Spinal cord (tissue), 10 donors: ENCODE results near the gene VPS54. TPM values are rescaled to one million over a fixed set of nuclear protein-coding genes. Genes with fewer than 3 reads are reported as not detected.
A peak's percentile ranks its signal among the peaks of the same experiment; 100 is the strongest.
"Not testable (repeated sequence)": the region's sequence is repeated elsewhere in the genome, so short reads cannot be mapped to it uniquely, and the experiment has no call there.

Source experiments
- DNase-seq, 6 donors: peaks; one replicate each; pipeline versions ENCODE4 v3.0.0 to v3.0.0-alpha.2; 2013 to 2015; ENCODE audit warnings: low spot score in 6 of 6, low read depth in 4 of 6
- H3K27ac ChIP-seq: one replicate; pipeline ENCODE4 v1.5.1; 2013; ENCODE audit warnings: low read depth, low read length, control low read depth
- H3K27me3 ChIP-seq: one replicate; pipeline ENCODE4 v1.6.1; 2013; ENCODE audit warnings: low read length; ENCODE audit not compliant: control insufficient read depth, insufficient read depth
- H3K36me3 ChIP-seq: one replicate; pipeline ENCODE4 v1.6.1; 2013; ENCODE audit warnings: low read length; ENCODE audit not compliant: control insufficient read depth, insufficient read depth
- H3K4me1 ChIP-seq: one replicate; pipeline ENCODE4 v1.6.1; 2013; ENCODE audit warnings: low read length; ENCODE audit not compliant: control insufficient read depth, insufficient read depth
- H3K4me3 ChIP-seq: one replicate; pipeline ENCODE4 v1.5.1; 2013; ENCODE audit warnings: low read depth, low read length, control low read depth
- H3K9me3 ChIP-seq: one replicate; pipeline ENCODE4 v1.6.1; 2013; ENCODE audit warnings: low read length; ENCODE audit not compliant: control insufficient read depth, insufficient read depth
- WGBS: methylation state at CpG from one replicate; pipeline ENCODE4 v1.1.5; 2013; ENCODE audit warnings: missing lambda C conversion rate; ENCODE audit not compliant: insufficient coverage; 5-methylcytosine and 5-hydroxymethylcytosine counted together
- polyA plus RNA-seq, 2 donors: library from polyadenylated mRNA; unstranded; fragments of 120-200 nt; gene quantifications; one replicate each; pipeline ENCODE4 v1.2.1, GENCODE V29; 2013; ENCODE audit not compliant: insufficient read length in 2 of 2
- total RNA-seq, 2 donors: library from RNA; depleted of rRNA in 1 of 2; stranded (reverse); fragments of 120-200 nt in 1 of 2; fragments of >200 nt in 1 of 2; gene quantifications; one replicate each; pipeline versions ENCODE4 v1.2.3 to v1.2.4, GENCODE V29; 2013 to 2014
- donor health status: healthy.

Gene VPS54
- total and polyA plus RNA-seq, 4 donors = 25.5 to 42.8 (median 30.1) TPM

GRCh38 chr2:63850204-63850571 lies 169.0 kb downstream of the VPS54 start:
- DNase-seq = no peak
- H3K27ac ChIP-seq = no peak overlapping the region
- H3K27me3 ChIP-seq = no peaks in the 10 kb centered on the region
- H3K4me1 ChIP-seq = peaks cover 2% of the 10 kb centered on the region
- no peaks in the 10 kb centered on the region for H3K9me3 ChIP-seq
- no peaks in the 10 kb centered on the region for H3K36me3 ChIP-seq
- no peak overlapping the region for H3K4me3 ChIP-seq
- WGBS = no CpG with 5 or more reads among the region's 1 CpG

- H3K27me3 ChIP-seq = no peaks in the 10 kb centered on the region
- no peaks in the 10 kb centered on the region for H3K36me3 ChIP-seq
- DNase-seq = peak in 2 of 6 donors; percentile 13 to 27
- WGBS = 40% methylated on average over 1 of the region's 7 CpGs
- no peak overlapping the region for H3K27ac ChIP-seq
- no peaks in the 10 kb centered on the region for H3K9me3 ChIP-seq
- H3K4me1 ChIP-seq = peaks cover 2% of the 10 kb centered on the region
- H3K4me3 ChIP-seq = no peak overlapping the region
These were observed 169.6 kb downstream of the VPS54 start for GRCh38 chr2:63849381-63850203.

GRCh38 chr2:63847571-63847970 lies 171.7 kb downstream of the VPS54 start:
- not testable (repeated sequence) for H3K4me3 ChIP-seq, H3K9me3 ChIP-seq, H3K4me1 ChIP-seq, DNase-seq, H3K27ac ChIP-seq, H3K36me3 ChIP-seq, H3K27me3 ChIP-seq
- no CpG with 5 or more reads among the region's 4 CpGs for WGBS

- Histone ChIP-seq H3K9me3 (no peaks in the 10 kb centered on the region), H3K4me3 (no peak overlapping the region), H3K27me3 (no peaks in the 10 kb centered on the region), H3K4me1 (peaks cover 2% of the 10 kb centered on the region), H3K27ac (no peak overlapping the region), H3K36me3 (no peaks in the 10 kb centered on the region)
- DNase-seq = no peak
- no CpG with 5 or more reads among the region's 1 CpG for WGBS
These were observed 172.7 kb downstream of the VPS54 start for GRCh38 chr2:63846487-63846886.

- Histone ChIP-seq H3K4me3 (no peak overlapping the region), H3K4me1 (peaks cover 2% of the 10 kb centered on the region), H3K9me3 (no peaks in the 10 kb centered on the region), H3K27me3 (no peaks in the 10 kb centered on the region), H3K36me3 (no peaks in the 10 kb centered on the region), H3K27ac (no peak overlapping the region)
- no peak for DNase-seq
- no CpG with 5 or more reads among the region's 3 CpGs for WGBS
These were observed 173.4 kb downstream of the VPS54 start for GRCh38 chr2:63845866-63846265.

GRCh38 chr2:63844616-63845015 lies 174.6 kb downstream of the VPS54 start:
- Histone ChIP-seq H3K4me3 (no peak overlapping the region), H3K4me1 (peaks cover 6% of the 10 kb centered on the region), H3K27ac (no peak overlapping the region), H3K36me3 (no peaks in the 10 kb centered on the region), H3K9me3 (no peaks in the 10 kb centered on the region), H3K27me3 (no peaks in the 10 kb centered on the region)
- DNase-seq = no peak
- WGBS = 78% methylated on average over 3 of the region's 3 CpGs

GRCh38 chr2:63843791-63844190 lies 175.4 kb downstream of the VPS54 start:
- Histone ChIP-seq H3K27ac (no peak overlapping the region), H3K27me3 (no peaks in the 10 kb centered on the region), H3K9me3 (no peaks in the 10 kb centered on the region), H3K4me3 (peak overlapping the region; percentile 10), H3K36me3 (no peaks in the 10 kb centered on the region), H3K4me1 (peaks cover 4% of the 10 kb centered on the region)
- DNase-seq = no peak
- WGBS = no CpG with 5 or more reads among the region's 2 CpGs

DNA sequence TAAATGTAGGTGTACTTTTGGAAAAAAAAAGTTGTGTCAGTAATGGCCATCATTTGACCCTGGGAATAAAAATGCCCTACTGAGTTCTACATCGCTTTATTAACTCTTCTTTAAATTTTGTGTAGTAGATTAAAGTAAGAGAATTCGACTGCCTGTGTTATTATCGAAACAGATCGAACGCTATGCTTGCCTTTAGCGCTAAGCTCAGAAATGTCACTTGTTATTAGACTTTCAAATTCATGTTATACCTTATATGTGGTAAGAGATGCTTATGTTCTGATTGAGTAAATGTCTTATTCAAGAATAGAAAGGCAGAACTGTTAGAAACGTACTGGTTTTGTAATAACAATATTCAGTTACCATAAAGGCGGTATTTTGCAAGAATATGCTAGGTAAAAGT lies 176.1 kb downstream of the VPS54 start:
- peaks cover 4% of the 10 kb centered on the region for H3K4me1 ChIP-seq
- no peak for DNase-seq
- H3K27ac ChIP-seq = peak overlapping the region; percentile 99
- WGBS = no CpG with 5 or more reads among the region's 8 CpGs
- H3K27me3 ChIP-seq = no peaks in the 10 kb centered on the region
- no peaks in the 10 kb centered on the region for H3K36me3 ChIP-seq
- peak overlapping the region; percentile 93 for H3K4me3 ChIP-seq
- no peaks in the 10 kb centered on the region for H3K9me3 ChIP-seq

DNA sequence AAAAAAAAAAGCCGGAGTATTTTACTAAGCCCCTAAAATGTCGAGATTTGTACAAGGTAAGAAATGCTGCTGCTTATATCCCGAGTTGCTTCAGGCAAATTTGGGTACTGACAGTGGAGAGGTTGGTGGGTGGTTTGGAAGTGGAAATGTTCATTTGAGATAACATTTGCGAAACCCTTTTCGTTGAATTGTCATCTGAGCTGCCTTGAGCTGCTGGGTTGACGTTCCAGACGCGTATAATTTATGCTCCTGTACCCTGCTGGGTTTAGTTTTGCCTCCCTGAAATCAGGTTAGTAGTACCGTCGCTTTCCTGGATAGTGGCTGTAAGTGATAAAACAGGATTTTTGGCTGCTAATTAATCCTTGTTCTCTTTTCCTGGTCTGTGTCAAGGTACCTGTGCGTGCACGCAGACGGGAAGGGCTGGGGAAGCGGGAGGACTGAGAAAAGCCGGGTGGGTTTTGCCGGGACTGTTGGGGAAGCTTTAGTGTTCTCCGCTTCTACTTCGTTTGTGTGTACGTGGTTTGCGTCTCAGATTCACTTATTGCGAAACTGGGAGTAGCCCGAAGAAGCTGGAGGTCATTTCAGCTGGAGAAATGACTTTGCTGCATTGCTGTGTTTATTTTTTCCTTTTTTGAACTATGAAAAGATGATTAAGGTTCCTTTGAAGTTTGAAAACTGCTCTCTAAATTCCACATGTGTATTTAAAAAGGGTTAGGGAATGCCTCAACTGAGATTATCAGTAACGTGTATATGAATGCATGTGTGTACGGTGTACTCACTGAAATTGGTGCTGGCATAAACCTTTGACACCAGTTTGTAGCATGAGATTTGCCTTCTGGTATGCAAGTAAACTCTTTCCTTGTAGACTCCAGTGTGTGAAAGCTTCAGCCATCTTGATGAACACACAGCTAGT lies 176.8 kb downstream of the VPS54 start:
- Histone ChIP-seq H3K9me3 (no peaks in the 10 kb centered on the region), H3K27ac (peak overlapping the region; percentile 99), H3K4me1 (peaks cover 4% of the 10 kb centered on the region), H3K36me3 (no peaks in the 10 kb centered on the region), H3K27me3 (no peaks in the 10 kb centered on the region), H3K4me3 (peak overlapping the region; percentile 93)
- peak in 2 of 6 donors; percentile 52 to 58 for DNase-seq
- WGBS = under 1% methylated on average over 20 of the region's 24 CpGs
